ENCODE data around the gene KPNA4. TPM values are rescaled to one million over a fixed set of nuclear protein-coding genes. Genes with fewer than 3 reads are reported as not detected.

Gene KPNA4
- total RNA-seq, 2 experiments from 2014 or later, result 38.2 to 51.8 TPM

DNA sequence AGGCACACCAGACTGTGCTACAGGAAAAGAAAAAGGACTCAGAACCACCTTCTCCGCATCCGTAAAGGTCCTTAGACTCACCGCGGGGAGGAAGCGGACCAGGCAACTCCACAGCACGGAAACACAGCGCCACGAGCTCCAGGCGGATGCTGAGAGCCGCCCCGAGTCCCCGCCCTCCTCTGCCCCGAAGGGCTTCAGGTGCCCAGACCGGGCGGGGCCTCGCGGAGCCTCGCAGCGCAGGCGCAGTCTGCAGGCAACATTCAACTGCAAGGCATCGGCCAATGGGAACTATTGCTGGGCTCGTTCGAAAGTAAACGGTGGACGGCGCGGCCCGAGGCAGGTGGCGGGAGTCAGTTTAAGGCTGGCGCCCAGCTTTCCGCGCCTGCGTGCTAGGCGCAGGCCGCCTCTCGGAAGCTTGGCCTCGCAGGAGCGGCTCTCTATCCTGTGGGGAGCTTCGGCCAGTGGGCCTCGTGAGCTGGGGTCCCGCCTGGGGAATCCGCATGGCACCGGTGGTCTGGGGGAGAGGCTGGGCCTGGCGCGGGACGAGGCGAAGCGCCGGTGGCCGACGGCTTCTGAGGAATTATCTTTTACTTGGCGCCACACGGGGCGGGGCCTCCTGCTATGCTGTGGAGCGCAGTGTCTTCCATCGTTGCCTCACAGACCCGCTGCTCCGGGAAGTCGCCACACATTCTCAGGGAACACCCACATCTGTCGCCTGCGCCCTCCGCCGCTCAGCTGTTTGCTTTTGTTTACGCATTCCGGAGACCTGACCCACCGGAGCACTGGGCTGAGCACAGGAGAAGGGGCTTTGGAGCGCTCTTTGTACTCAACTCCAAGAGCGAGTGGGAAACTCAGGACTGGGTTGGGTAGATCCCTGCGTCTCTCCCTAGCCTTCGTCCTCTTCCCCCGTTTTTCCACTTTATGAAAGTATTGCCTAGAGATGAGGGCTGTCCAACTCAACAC lies 115.5 kb downstream of the KPNA4 start, which contains the start of gene TRIM59:
TRIM59 (minus strand) TSS at position 151 of the 963 bp plus-strand sequence. CDS start 10,603 bp downstream, outside the sequence.
- Mint-ChIP-seq H3K4me1 (peaks cover 33% of the 10 kb centered on the region), H3K4me3 (peak within 1 kb of the TSS; percentile 97), H3K9me3 (ENCODE audit: low read depth) (no peaks in the 10 kb centered on the region), H3K27me3 (no peaks in the 10 kb centered on the region), H3K36me3 (peaks cover 38% of the 10 kb centered on the region), H3K27ac (peak within 1 kb of the TSS; percentile 99)
- CTCF ChIA-PET, result interaction anchor here (0.6 to 2.5 kb wide), 11 partner anchors 10 to 305 kb away, joined by 3 to 10 read pairs (median 3); partner anchors contain the start of genes IFT80 and SMC4
- DNase-seq (peak; percentile 99), ATAC-seq (peak; percentile 93)

GRCh38 chr3:160448845-160449635 lies 116.3 kb downstream of the KPNA4 start:
- H3K4me1 Mint-ChIP-seq, result peaks cover 38% of the 10 kb centered on the region

GRCh38 chr3:160447544-160447943 lies 117.8 kb downstream of the KPNA4 start:
- H3K4me3 Mint-ChIP-seq, result peak overlapping the region; percentile 97
- DNase-seq (no peak), ATAC-seq (no peak)
- peaks cover 54% of the 10 kb centered on the region for H3K36me3 Mint-ChIP-seq
- no peak overlapping the region for H3K27ac Mint-ChIP-seq
- H3K4me1 Mint-ChIP-seq, result peaks cover 49% of the 10 kb centered on the region
- CTCF ChIA-PET, result interaction anchor here (0.9 to 2.5 kb wide), 3 partner anchors 33 to 46 kb away, joined by 3 to 10 read pairs (median 3); no protein-coding TSS in a partner anchor
- no peaks in the 10 kb centered on the region for H3K27me3 Mint-ChIP-seq
- no peaks in the 10 kb centered on the region for H3K9me3 Mint-ChIP-seq (ENCODE audit: low read depth)

More at GRCh38 chr3:160448845-160449635, 116.3 kb downstream of the KPNA4 start:
- Mint-ChIP-seq H3K4me3 (peak overlapping the region; percentile 97), H3K36me3 (peaks cover 44% of the 10 kb centered on the region), H3K9me3 (ENCODE audit: low read depth) (no peaks in the 10 kb centered on the region), H3K27me3 (no peaks in the 10 kb centered on the region), H3K27ac (peak overlapping the region; percentile 99)
- DNase-seq, result no peak
- CTCF ChIA-PET, result interaction anchor here (1.0 to 2.5 kb wide), 7 partner anchors 23 to 58 kb away, joined by 3 to 10 read pairs (median 3); partner anchors contain the start of genes IFT80 and SMC4
- peak; percentile 52 for ATAC-seq

- no peaks in the 10 kb centered on the region for H3K27me3 Mint-ChIP-seq
- DNase-seq, result no peak
- H3K9me3 Mint-ChIP-seq (ENCODE audit: low read depth), result no peaks in the 10 kb centered on the region
- H3K36me3 Mint-ChIP-seq, result peaks cover 58% of the 10 kb centered on the region
- H3K4me1 Mint-ChIP-seq, result peaks cover 56% of the 10 kb centered on the region
- CTCF ChIA-PET, result interaction anchor here (0.9 to 1.9 kb wide), 4 partner anchors 32 to 45 kb away, joined by 3 to 4 read pairs (median 4); no protein-coding TSS in a partner anchor
- peak overlapping the region; percentile 97 for H3K4me3 Mint-ChIP-seq
- peak overlapping the region; percentile 11 for H3K27ac Mint-ChIP-seq
- no peak for ATAC-seq
These were observed 118.8 kb downstream of the KPNA4 start for GRCh38 chr3:160446522-160447056.

GRCh38 chr3:160445854-160446253 lies 119.5 kb downstream of the KPNA4 start:
- Mint-ChIP-seq H3K4me1 (peaks cover 58% of the 10 kb centered on the region), H3K27ac (peak overlapping the region; percentile 51), H3K9me3 (ENCODE audit: low read depth) (no peaks in the 10 kb centered on the region), H3K27me3 (no peaks in the 10 kb centered on the region), H3K4me3 (no peak overlapping the region), H3K36me3 (peaks cover 59% of the 10 kb centered on the region)
- CTCF ChIA-PET, result interaction anchor here (0.9 to 1.9 kb wide), 3 partner anchors 31 to 44 kb away, joined by 3 to 4 read pairs (median 4); no protein-coding TSS in a partner anchor
- no peak for DNase-seq
- ATAC-seq, result no peak

Other genes starting within 250 kb of the KPNA4 start
- gene IFT80, start 166.3 kb downstream of the KPNA4 start, total RNA-seq, result 10 to 100 TPM; 25.4 to 26.3 TPM
- 100 to 1,000 TPM; 251 to 279 TPM for gene SMC4, start 165.9 kb downstream of the KPNA4 start, total RNA-seq
- gene TRIM59, start 115.8 kb downstream of the KPNA4 start, total RNA-seq, result 10 to 100 TPM; 48.0 to 51.6 TPM
- not detected for gene ARL14, start 111.6 kb upstream of the KPNA4 start, total RNA-seq
- gene PPM1L, start 190.7 kb upstream of the KPNA4 start, total RNA-seq, result 1 to 10 TPM; 5.0 to 8.3 TPM